ENCODE data around the gene EHBP1.

EHBP1 gene

DNA sequence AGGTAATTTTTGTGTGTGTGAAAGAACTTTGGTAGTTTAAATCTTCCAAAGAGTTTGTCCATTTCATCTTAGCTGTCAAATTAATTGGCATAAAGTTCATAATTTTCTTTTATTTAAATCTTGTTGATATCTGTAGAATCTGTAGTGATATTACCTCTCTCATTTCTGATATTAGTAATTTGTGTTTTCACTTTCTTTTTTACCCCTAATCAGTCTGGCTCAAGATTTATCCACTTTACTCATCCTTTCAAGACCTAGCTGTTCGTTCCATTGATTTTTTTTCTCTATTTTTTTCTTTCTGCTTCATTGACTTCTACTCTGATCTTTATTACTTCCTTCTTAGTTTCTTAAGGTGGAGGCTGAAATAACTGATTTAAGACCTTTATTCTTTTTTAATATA lies 202.6 kb downstream of the EHBP1 start:
- H3K9me3 ChIP-seq (ENCODE audit: insufficient read depth, low read length), result no peaks in the 10 kb centered on the region
- DNase-seq (ENCODE audit: low read depth, low spot score), result no peak
- no peaks in the 10 kb centered on the region for H3K27me3 ChIP-seq (ENCODE audit: insufficient read depth, insufficient read length)
- no peaks in the 10 kb centered on the region for H3K36me3 ChIP-seq (ENCODE audit: insufficient read depth, insufficient read length, low read length)
- H3K9ac ChIP-seq (ENCODE audit: insufficient read length, low read depth), result no peak overlapping the region
- no peak for TF ChIP-seq SUZ12 (IDR thresholded peaks at IDR 0.05; ENCODE audit: extremely low read depth, insufficient read depth, insufficient read length)
- TF ChIP-seq ZNF274 (IDR thresholded peaks at IDR 0.05; ENCODE audit: low read depth, low read length), result no peak
- no peak for TF ChIP-seq YY1 (IDR thresholded peaks at IDR 0.05; ENCODE audit: insufficient read depth, insufficient read length)
- H3K4me3 ChIP-seq (ENCODE audit: insufficient read length, low read depth), result no peak overlapping the region
- H3K4me1 ChIP-seq (ENCODE audit: insufficient read depth, insufficient read length), result no peaks in the 10 kb centered on the region

DNA sequence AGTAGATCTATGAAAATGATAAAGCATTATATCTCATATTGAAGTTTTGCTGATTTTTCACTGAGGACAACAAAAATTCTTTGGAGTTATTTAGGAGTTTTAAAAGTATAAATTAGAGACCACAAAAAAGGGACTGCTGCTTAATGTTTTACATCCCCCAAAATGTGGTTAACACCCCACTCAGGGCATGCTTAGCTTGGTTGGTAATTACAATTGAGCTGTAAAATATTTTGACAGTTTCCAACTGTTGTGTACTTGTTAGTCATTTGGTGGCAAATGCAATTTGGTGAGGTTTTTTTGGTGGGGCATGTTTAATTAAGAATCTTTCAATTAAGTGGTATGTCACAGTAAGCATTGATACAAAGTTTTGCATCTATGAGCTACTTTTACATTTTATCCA lies 207.8 kb downstream of the EHBP1 start:
- no peaks in the 10 kb centered on the region for H3K9me3 ChIP-seq (ENCODE audit: insufficient read depth, low read length)
- H3K27me3 ChIP-seq (ENCODE audit: insufficient read depth, insufficient read length), result no peaks in the 10 kb centered on the region
- H3K36me3 ChIP-seq (ENCODE audit: insufficient read depth, insufficient read length, low read length), result no peaks in the 10 kb centered on the region
- TF ChIP-seq ZNF274 (IDR thresholded peaks at IDR 0.05; ENCODE audit: low read depth, low read length) (no peak), SUZ12 (IDR thresholded peaks at IDR 0.05; ENCODE audit: extremely low read depth, insufficient read depth, insufficient read length) (no peak), YY1 (IDR thresholded peaks at IDR 0.05; ENCODE audit: insufficient read depth, insufficient read length) (no peak)
- DNase-seq (ENCODE audit: low read depth, low spot score), result no peak
- no peak overlapping the region for H3K9ac ChIP-seq (ENCODE audit: insufficient read length, low read depth)
- no peaks in the 10 kb centered on the region for H3K4me1 ChIP-seq (ENCODE audit: insufficient read depth, insufficient read length)
- H3K4me3 ChIP-seq (ENCODE audit: insufficient read length, low read depth), result no peak overlapping the region

DNA sequence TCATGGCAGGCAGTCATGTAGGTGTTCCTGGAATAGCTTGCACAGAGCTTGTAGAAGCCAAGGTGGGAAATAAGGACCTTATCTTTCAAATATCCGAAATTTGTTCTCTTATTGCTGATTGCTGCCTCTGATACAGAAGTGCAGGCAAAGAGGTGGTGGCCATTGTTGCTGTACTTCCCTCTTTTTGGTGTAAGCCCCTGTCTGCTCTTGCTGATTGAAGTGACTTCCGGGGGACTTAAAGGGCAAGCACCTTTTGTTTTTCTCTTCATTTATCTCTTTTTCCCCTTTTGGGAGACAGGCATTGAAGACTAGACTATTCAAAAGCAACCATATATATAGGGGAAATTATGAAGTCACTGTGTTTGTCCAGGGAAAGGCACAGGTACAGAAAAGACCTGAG lies 213.5 kb downstream of the EHBP1 start:
- DNase-seq (ENCODE audit: low read depth, low spot score), result no peak
- Histone ChIP-seq H3K4me3 (ENCODE audit: insufficient read length, low read depth) (no peak overlapping the region), H3K27me3 (ENCODE audit: insufficient read depth, insufficient read length) (no peaks in the 10 kb centered on the region), H3K36me3 (ENCODE audit: insufficient read depth, insufficient read length, low read length) (peaks cover 5% of the 10 kb centered on the region), H3K4me1 (ENCODE audit: insufficient read depth, insufficient read length) (no peaks in the 10 kb centered on the region), H3K9ac (ENCODE audit: insufficient read length, low read depth) (no peak overlapping the region), H3K9me3 (ENCODE audit: insufficient read depth, low read length) (no peaks in the 10 kb centered on the region)
- TF ChIP-seq SUZ12 (IDR thresholded peaks at IDR 0.05; ENCODE audit: extremely low read depth, insufficient read depth, insufficient read length), result no peak
- no peak for TF ChIP-seq ZNF274 (IDR thresholded peaks at IDR 0.05; ENCODE audit: low read depth, low read length)
- no peak for TF ChIP-seq YY1 (IDR thresholded peaks at IDR 0.05; ENCODE audit: insufficient read depth, insufficient read length)

DNA sequence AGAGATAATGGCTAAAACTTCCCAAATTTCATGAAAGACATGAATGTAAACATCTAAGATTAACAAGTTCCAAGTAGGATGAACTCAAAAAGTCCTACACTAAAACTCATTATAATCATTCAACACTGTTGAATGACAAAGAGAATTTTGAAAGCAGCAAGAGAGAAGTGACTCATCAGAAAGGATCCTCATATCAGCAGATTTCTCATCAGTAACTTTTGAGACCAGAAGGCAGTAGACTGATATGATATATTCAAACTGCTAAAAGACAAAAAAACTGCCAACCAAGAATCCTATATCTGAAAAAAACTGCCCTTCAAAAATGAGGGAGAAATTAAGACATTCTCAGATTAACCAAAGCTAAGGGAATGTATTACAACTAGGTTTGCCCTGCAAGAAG lies 214.6 kb downstream of the EHBP1 start:
- H3K9ac ChIP-seq (ENCODE audit: insufficient read length, low read depth), result no peak overlapping the region
- DNase-seq (ENCODE audit: low read depth, low spot score), result no peak
- H3K9me3 ChIP-seq (ENCODE audit: insufficient read depth, low read length), result no peaks in the 10 kb centered on the region
- H3K36me3 ChIP-seq (ENCODE audit: insufficient read depth, insufficient read length, low read length), result peaks cover 5% of the 10 kb centered on the region
- no peaks in the 10 kb centered on the region for H3K4me1 ChIP-seq (ENCODE audit: insufficient read depth, insufficient read length)
- no peaks in the 10 kb centered on the region for H3K27me3 ChIP-seq (ENCODE audit: insufficient read depth, insufficient read length)
- TF ChIP-seq ZNF274 (IDR thresholded peaks at IDR 0.05; ENCODE audit: low read depth, low read length) (no peak), SUZ12 (IDR thresholded peaks at IDR 0.05; ENCODE audit: extremely low read depth, insufficient read depth, insufficient read length) (no peak), YY1 (IDR thresholded peaks at IDR 0.05; ENCODE audit: insufficient read depth, insufficient read length) (no peak)
- no peak overlapping the region for H3K4me3 ChIP-seq (ENCODE audit: insufficient read length, low read depth)

DNA sequence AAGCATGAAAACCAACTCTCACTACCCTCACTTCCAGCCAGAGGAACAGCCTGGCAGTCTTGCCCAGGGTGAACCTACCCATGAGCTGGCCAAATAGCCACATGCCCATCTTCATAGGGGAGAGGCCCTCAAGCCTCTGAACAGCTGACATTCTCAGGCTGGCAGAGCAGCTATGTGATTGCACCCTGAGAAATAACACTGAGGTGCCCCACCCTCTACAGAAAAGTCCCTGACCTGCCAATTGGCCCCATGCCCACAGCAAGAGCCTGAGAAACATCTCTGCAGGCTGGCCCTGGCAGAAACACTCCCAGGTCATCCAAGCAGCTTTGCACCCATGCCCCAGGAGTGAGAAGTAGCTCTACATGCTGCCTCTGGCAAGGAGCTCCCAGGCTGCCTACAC lies 217.7 kb downstream of the EHBP1 start:
- H3K4me1 ChIP-seq (ENCODE audit: insufficient read depth, insufficient read length), result no peaks in the 10 kb centered on the region
- H3K27me3 ChIP-seq (ENCODE audit: insufficient read depth, insufficient read length), result no peaks in the 10 kb centered on the region
- no peaks in the 10 kb centered on the region for H3K9me3 ChIP-seq (ENCODE audit: insufficient read depth, low read length)
- no peak for DNase-seq (ENCODE audit: low read depth, low spot score)
- H3K4me3 ChIP-seq (ENCODE audit: insufficient read length, low read depth), result no peak overlapping the region
- no peak overlapping the region for H3K9ac ChIP-seq (ENCODE audit: insufficient read length, low read depth)
- peaks cover 5% of the 10 kb centered on the region for H3K36me3 ChIP-seq (ENCODE audit: insufficient read depth, insufficient read length, low read length)
- TF ChIP-seq SUZ12 (IDR thresholded peaks at IDR 0.05; ENCODE audit: extremely low read depth, insufficient read depth, insufficient read length) (no peak), YY1 (IDR thresholded peaks at IDR 0.05; ENCODE audit: insufficient read depth, insufficient read length) (no peak), ZNF274 (IDR thresholded peaks at IDR 0.05; ENCODE audit: low read depth, low read length) (no peak)

DNA sequence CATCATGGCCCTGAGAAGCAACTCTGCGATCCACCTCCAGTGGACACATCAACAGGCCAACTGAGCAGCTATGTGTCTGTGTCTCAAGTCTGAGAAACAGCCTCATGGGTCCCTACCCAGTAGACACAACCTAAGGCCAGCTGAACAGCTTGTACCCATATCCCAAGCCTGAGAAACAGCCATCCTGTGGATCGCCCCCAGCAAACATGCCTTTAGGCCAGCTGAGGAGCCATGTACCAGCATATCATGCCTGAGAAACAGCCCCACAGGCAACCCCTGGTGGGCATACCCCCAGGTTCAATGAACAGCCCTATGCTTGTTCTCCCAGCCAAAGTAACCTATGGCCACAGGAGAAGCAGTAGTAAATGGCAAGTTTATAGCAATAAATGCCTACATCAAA lies 218.4 kb downstream of the EHBP1 start:
- TF ChIP-seq ZNF274 (IDR thresholded peaks at IDR 0.05; ENCODE audit: low read depth, low read length) (no peak), YY1 (IDR thresholded peaks at IDR 0.05; ENCODE audit: insufficient read depth, insufficient read length) (no peak), SUZ12 (IDR thresholded peaks at IDR 0.05; ENCODE audit: extremely low read depth, insufficient read depth, insufficient read length) (no peak)
- Histone ChIP-seq H3K4me3 (ENCODE audit: insufficient read length, low read depth) (no peak overlapping the region), H3K9ac (ENCODE audit: insufficient read length, low read depth) (no peak overlapping the region), H3K27me3 (ENCODE audit: insufficient read depth, insufficient read length) (no peaks in the 10 kb centered on the region), H3K4me1 (ENCODE audit: insufficient read depth, insufficient read length) (no peaks in the 10 kb centered on the region), H3K36me3 (ENCODE audit: insufficient read depth, insufficient read length, low read length) (peaks cover 5% of the 10 kb centered on the region), H3K9me3 (ENCODE audit: insufficient read depth, low read length) (no peaks in the 10 kb centered on the region)
- no peak for DNase-seq (ENCODE audit: low read depth, low spot score)

DNA sequence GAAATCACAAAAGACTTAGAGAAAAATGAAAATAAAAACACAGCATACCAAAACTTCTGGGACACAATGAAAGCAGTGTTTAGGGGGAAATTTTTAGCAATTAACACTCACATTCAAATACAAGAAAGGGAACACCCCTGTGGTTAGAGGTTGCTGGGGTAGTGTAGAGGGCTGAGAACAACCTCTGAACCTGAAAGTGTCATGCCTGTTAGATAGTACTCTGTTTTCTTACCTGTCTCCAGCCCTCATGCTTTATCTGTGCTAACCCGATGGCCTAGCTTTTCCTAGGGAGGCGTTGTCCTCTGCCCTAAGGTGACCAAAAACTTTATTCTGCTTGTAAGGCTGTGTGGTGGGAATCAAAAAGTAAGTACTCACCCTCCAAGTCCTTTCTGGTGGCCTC lies 222.5 kb downstream of the EHBP1 start:
- no peak overlapping the region for H3K9ac ChIP-seq (ENCODE audit: insufficient read length, low read depth)
- no peaks in the 10 kb centered on the region for H3K9me3 ChIP-seq (ENCODE audit: insufficient read depth, low read length)
- no peaks in the 10 kb centered on the region for H3K27me3 ChIP-seq (ENCODE audit: insufficient read depth, insufficient read length)
- H3K36me3 ChIP-seq (ENCODE audit: insufficient read depth, insufficient read length, low read length), result peaks cover 2% of the 10 kb centered on the region
- TF ChIP-seq SUZ12 (IDR thresholded peaks at IDR 0.05; ENCODE audit: extremely low read depth, insufficient read depth, insufficient read length) (no peak), ZNF274 (IDR thresholded peaks at IDR 0.05; ENCODE audit: low read depth, low read length) (no peak), YY1 (IDR thresholded peaks at IDR 0.05; ENCODE audit: insufficient read depth, insufficient read length) (no peak)
- H3K4me1 ChIP-seq (ENCODE audit: insufficient read depth, insufficient read length), result no peaks in the 10 kb centered on the region
- DNase-seq (ENCODE audit: low read depth, low spot score), result no peak
- H3K4me3 ChIP-seq (ENCODE audit: insufficient read length, low read depth), result no peak overlapping the region

DNA sequence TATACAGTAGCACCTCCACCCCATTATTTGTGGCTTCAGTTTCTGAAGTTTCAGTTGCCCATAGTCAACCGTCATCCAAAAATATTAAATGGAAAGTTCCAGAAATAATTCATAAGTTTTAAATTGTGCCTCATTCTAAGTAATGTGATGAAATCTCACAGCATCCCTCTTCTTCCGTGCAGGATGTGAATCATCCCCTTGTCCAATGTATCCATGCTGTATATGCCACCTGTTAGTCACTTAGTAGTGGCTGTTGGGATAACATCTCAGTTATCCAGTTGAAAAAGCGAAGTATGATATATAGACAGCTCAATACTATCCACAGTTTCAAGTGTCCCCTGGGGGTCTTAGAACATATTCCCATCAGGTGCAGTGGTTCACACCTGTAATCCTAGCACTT lies 226.0 kb downstream of the EHBP1 start:
- Histone ChIP-seq H3K9ac (ENCODE audit: insufficient read length, low read depth) (no peak overlapping the region), H3K27me3 (ENCODE audit: insufficient read depth, insufficient read length) (no peaks in the 10 kb centered on the region), H3K4me1 (ENCODE audit: insufficient read depth, insufficient read length) (no peaks in the 10 kb centered on the region), H3K4me3 (ENCODE audit: insufficient read length, low read depth) (no peak overlapping the region), H3K36me3 (ENCODE audit: insufficient read depth, insufficient read length, low read length) (no peaks in the 10 kb centered on the region), H3K9me3 (ENCODE audit: insufficient read depth, low read length) (no peaks in the 10 kb centered on the region)
- TF ChIP-seq ZNF274 (IDR thresholded peaks at IDR 0.05; ENCODE audit: low read depth, low read length) (no peak), YY1 (IDR thresholded peaks at IDR 0.05; ENCODE audit: insufficient read depth, insufficient read length) (no peak), SUZ12 (IDR thresholded peaks at IDR 0.05; ENCODE audit: extremely low read depth, insufficient read depth, insufficient read length) (no peak)
- DNase-seq (ENCODE audit: low read depth, low spot score), result no peak
